ENCODE measurements around the gene SSTR1.
"Not testable (repeated sequence)": the region's sequence is repeated elsewhere in the genome, so short reads cannot be mapped to it uniquely, and the experiment has no call there.

GRCh38 chr14:38191491-38191890 is 16.2 kb upstream of the SSTR1 start:
- TF ChIP-seq CTCF, POLR2A (IDR thresholded peaks at IDR 0.05): not testable (repeated sequence)
